GM12878 (cell line): ENCODE measurements around the gene GPR62. TPM values are rescaled to one million over a fixed set of nuclear protein-coding genes. Genes with fewer than 3 reads are reported as not detected.

Experiments
- ATAC-seq: fragments of 200-7000 bp; cut with Tn5 transposase; 3 replicates; pipeline ENCODE4 v1.9.1; 2020; ENCODE audit warnings: mild to moderate bottlenecking, moderate library complexity
- BruUV-seq: library from RNA; stranded (reverse); fragments of 400-500 nt; replicated peaks from 2 replicates; lab custom pipeline; 2021; lab: Mats Ljungman, UMichigan
- CTCF ChIA-PET: fragments of 300-600 bp; sonication (Branson Sonifier 250); formaldehyde crosslinking; extraction: SDS; loops from one replicate; lab custom pipeline; 2021; ENCODE audit warnings: inconsistent platforms; lab: Yijun Ruan, JAX
- POLR2A ChIA-PET: fragments of 350-600 bp; formaldehyde crosslinking; extraction: SDS; loops from one replicate; lab custom pipeline; 2021; ENCODE audit warnings: inconsistent platforms; lab: Charles Lee
- RAD21 ChIA-PET: fragments of 300-600 bp; sonication (Branson Sonifier 250); formaldehyde crosslinking; loops from one replicate; lab custom pipeline; 2023; ENCODE audit warnings: antibody characterized with exemption; ENCODE audit not compliant: unreplicated experiment; lab: Charles Lee
- SMC1A ChIA-PET: fragments of 300-600 bp; sonication (Branson Sonifier 250); formaldehyde crosslinking; loops from one replicate; lab custom pipeline; 2023; ENCODE audit not compliant: unreplicated experiment, uncharacterized antibody; lab: Charles Lee
- DNase-seq: peaks from one replicate; pipeline ENCODE4 v3.0.0-alpha.2; 2011; ENCODE audit warnings: low read depth, low spot score
- FAIRE-seq: peaks from 3 replicates; lab custom pipeline; 2011; peaks lifted over from hg19 to GRCh38; lab: Jason Lieb, UNC
- H2AFZ ChIP-seq: 2 replicates; pipeline ENCODE4 v1.6.0; 2011; ENCODE audit warnings: low read depth, low read length, control low read depth; ENCODE audit not compliant: control insufficient read depth
- H3K27ac ChIP-seq: 2 replicates; pipeline ENCODE4 v1.5.1; 2011; ENCODE audit warnings: control low read depth; ENCODE audit not compliant: control insufficient read depth, insufficient read depth
- H3K27me3 ChIP-seq, 2 experiments: replicated peaks in 1 of 2; 2 replicates each; pipeline versions ENCODE4 v1.6.0 to v1.6.1; 2011; ENCODE audit warnings: low read length in 1 of 2; ENCODE audit not compliant: control insufficient read depth in 2 of 2, insufficient read depth in 2 of 2
- H3K36me3 ChIP-seq, 2 experiments: 2 replicates each; pipeline ENCODE4 v1.5.1; 2011; ENCODE audit warnings: low read length in 1 of 2; ENCODE audit not compliant: control insufficient read depth in 2 of 2, insufficient read depth in 2 of 2
- H3K4me1 ChIP-seq: 2 replicates; pipeline ENCODE4 v1.6.1; 2011; ENCODE audit warnings: mild to moderate bottlenecking, low read length, moderate library complexity, mixed read lengths; ENCODE audit not compliant: control insufficient read depth, insufficient read depth
- H3K4me2 ChIP-seq: 2 replicates; pipeline ENCODE4 v1.6.0; 2011; ENCODE audit warnings: control low read depth; ENCODE audit not compliant: control insufficient read depth, insufficient read depth
- H3K4me3 ChIP-seq: fragments of 200-600 bp; sonication (generic); 2 replicates; pipeline ENCODE4 v1.5.1; 2016
- H3K79me2 ChIP-seq: 2 replicates; pipeline ENCODE4 v1.6.0; 2011; ENCODE audit warnings: low read length; ENCODE audit not compliant: control insufficient read depth, insufficient read depth
- H3K9ac ChIP-seq: 2 replicates; pipeline ENCODE4 v1.8.0; 2011; ENCODE audit warnings: low read length, control low read depth, mixed read lengths; ENCODE audit not compliant: control insufficient read depth, insufficient read depth
- H3K9me3 ChIP-seq: replicated peaks from 3 replicates; pipeline ENCODE4 v1.5.1; 2011; ENCODE audit warnings: mild to moderate bottlenecking, low read length; ENCODE audit not compliant: control insufficient read depth, insufficient read depth
- H4K20me1 ChIP-seq: 2 replicates; pipeline ENCODE4 v1.6.0; 2011; ENCODE audit not compliant: control insufficient read depth, insufficient read depth
- PAX5 ChIP-seq: IDR thresholded peaks from 2 replicates; pipeline ENCODE4 v1.6.1; 2011; ENCODE audit warnings: low read depth, low read length, borderline replicate concordance
- PAX8 ChIP-seq: fragments of 450-650 bp; IDR thresholded peaks from 2 replicates; pipeline ENCODE4 v1.6.1; 2017; ENCODE audit warnings: mild to moderate bottlenecking, moderate library complexity
- SMC3 ChIP-seq: IDR thresholded peaks from 2 replicates; pipeline ENCODE4 v1.6.1; 2011; ENCODE audit warnings: low read length, improper control_type of control experiment, borderline replicate concordance
- SPI1 ChIP-seq: IDR thresholded peaks from 2 replicates; pipeline ENCODE4 v1.6.1; 2011; ENCODE audit warnings: low read depth, mild to moderate bottlenecking, low read length, moderate library complexity, borderline replicate concordance; ENCODE audit not compliant: insufficient read depth
- USF2 ChIP-seq: IDR thresholded peaks from 2 replicates; pipeline ENCODE4 v1.6.1; 2011; ENCODE audit warnings: low read depth, low read length, improper control_type of control experiment, borderline replicate concordance
- WGBS: methylation state at CpG from one replicate; pipeline ENCODE4 v1.1.6; 2016; ENCODE audit warnings: low lambda C conversion rate; ENCODE audit not compliant: insufficient replicate concordance, insufficient coverage; ENCODE audit errors: missing lambda C conversion rate; 5-methylcytosine and 5-hydroxymethylcytosine counted together
- in situ Hi-C: fragments of 300-500 bp; cut with MboI; formaldehyde crosslinking; loops from 9 replicates; pipeline ENCODE4 v1.14.3; 2018; ENCODE audit warnings: mixed read lengths
- intact Hi-C: fragments of 100-400 bp; cut with micrococcal nuclease; formaldehyde crosslinking; loops from one replicate; pipeline ENCODE4 v1.14.2; 2022; ENCODE audit not compliant: unreplicated experiment
- polyA plus RNA-seq, 11 experiments: library from polyadenylated mRNA; depleted of rRNA in 4 of 11; unstranded in 6 of 11; stranded (reverse) in 5 of 11; fragments of >200 nt; fragmentation: Nextera tagmentation in 4 of 11; fragmentation: Illumina TruSeq in 1 of 11; extraction: Ambion mirVana in 4 of 11; extraction: Trizol in 1 of 11; gene quantifications; 1 replicate in 1 of 11; 2 replicates in 10 of 11; pipeline versions ENCODE4 v1.2.1 to v1.2.3, GENCODE V29; 2011 to 2016; ENCODE audit warnings: inconsistent platforms in 2 of 11, missing spikeins in 2 of 11, low read depth in 1 of 11
- total RNA-seq, 4 experiments: library from RNA; depleted of rRNA in 3 of 4; stranded (reverse); fragments of >200 nt in 3 of 4; fragmentation: Illumina TruSeq in 1 of 4; extraction: Trizol in 1 of 4; gene quantifications; 2 replicates each; pipeline versions ENCODE4 v1.2.1 to v1.2.3, GENCODE V29; 2013 to 2021

GPR62 gene
- total and polyA plus RNA-seq, 10 of the 15 experiments (the other 5 are each of a cell fraction or from before 2014, with no cell fraction given): not detected

DNA sequence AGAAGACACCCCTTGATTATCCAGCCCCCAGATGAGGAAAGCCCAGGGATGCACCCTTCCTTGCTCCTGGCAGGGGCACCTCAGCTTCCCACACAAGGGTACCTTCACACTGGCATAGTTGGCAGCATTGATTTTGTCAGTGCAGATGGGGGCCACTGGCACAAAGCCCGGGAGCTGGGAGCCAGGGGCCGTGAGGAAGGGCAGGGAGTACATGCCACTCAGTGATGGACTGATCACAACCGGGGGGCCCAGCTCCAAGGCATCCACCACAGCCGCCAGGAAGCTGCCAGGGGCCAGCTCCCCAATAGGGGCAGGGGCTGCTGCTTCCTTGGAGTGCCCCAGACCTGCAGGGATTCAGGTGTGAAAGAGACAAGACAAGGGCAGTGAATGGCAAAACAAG, 14.7 kb downstream of the GPR62 start:
- RAD21 ChIA-PET: interaction anchor here (2.1 kb wide), 1 partner anchor 27 kb away, joined by 10 read pairs; the partner anchor contains the start of gene PARP3

More for the DNA sequence above, 14.7 kb downstream of the GPR62 start:
- in situ Hi-C loops: no loop called here
- H2AFZ ChIP-seq: no peak overlapping the region
- intact Hi-C loops: no loop called here
- SMC1A ChIA-PET: interaction anchor here (1.4 kb wide), 1 partner anchor 27 kb away, joined by 5 read pairs; the partner anchor contains the start of gene PARP3
- CTCF ChIA-PET: interaction anchor here (0.7 to 1.8 kb wide), 5 partner anchors 12 to 152 kb away, joined by 3 to 7 read pairs (median 4); partner anchors contain the start of gene PARP3
- peaks cover 5% of the 10 kb centered on the region; the same call in 1 of the 2 replicates for H3K79me2 ChIP-seq
- no peak overlapping the region for H3K4me2 ChIP-seq
- H3K4me1 ChIP-seq: peaks cover 14% of the 10 kb centered on the region
- DNase-seq: no peak
- POLR2A ChIA-PET: no interaction called here
- no peak overlapping the region for H3K9ac ChIP-seq
- no peak overlapping the region for H3K4me3 ChIP-seq
- H3K9me3 ChIP-seq: no peaks in the 10 kb centered on the region
- H3K27me3 ChIP-seq: no peaks in the 10 kb centered on the region
- ATAC-seq: no peak
- no peaks in the 10 kb centered on the region for H4K20me1 ChIP-seq
- TF ChIP-seq SPI1 (no peak), PAX5 (no peak), PAX8 (no peak), USF2 (no peak), SMC3 (no peak)
- WGBS: 83% methylated on average over 4 of the region's 4 CpGs
- FAIRE-seq: no peak
- H3K27ac ChIP-seq: no peak overlapping the region
- H3K36me3 ChIP-seq: no peaks in the 10 kb centered on the region
- BruUV-seq: no TSS peak
